HUDEP-2 (cell line): ENCODE results near the gene LDHD.
"Not testable (repeated sequence)": the region's sequence is repeated elsewhere in the genome, so short reads cannot be mapped to it uniquely, and the experiment has no call there.

ENCODE experiments used
- DNase-seq, 76 experiments: peaks; one replicate each; lab custom pipeline; 2025; ENCODE audit not compliant: unreplicated experiment in 76 of 76; lab: John Stamatoyannopoulos, UW

Gene LDHD

DNA sequence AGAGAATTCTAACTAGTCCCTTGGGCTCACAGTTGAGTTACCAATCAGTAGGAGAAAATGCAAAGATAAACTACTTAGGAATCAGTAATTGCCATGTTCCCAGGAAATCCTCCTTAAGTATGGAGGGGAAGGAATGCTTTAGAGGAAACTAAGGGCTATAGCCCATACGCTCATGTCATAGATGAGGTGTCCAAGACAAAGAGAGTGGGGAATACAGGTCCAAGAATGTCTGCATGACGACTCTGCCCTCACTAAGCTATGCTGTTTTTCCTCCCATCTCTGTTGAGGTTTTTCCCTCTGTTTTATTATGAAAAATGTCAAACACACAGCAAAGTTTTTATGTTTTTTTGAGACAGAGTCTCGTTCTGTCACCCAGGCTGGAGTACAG is 16.0 kb downstream of the LDHD start:
- no peak for DNase-seq

DNA sequence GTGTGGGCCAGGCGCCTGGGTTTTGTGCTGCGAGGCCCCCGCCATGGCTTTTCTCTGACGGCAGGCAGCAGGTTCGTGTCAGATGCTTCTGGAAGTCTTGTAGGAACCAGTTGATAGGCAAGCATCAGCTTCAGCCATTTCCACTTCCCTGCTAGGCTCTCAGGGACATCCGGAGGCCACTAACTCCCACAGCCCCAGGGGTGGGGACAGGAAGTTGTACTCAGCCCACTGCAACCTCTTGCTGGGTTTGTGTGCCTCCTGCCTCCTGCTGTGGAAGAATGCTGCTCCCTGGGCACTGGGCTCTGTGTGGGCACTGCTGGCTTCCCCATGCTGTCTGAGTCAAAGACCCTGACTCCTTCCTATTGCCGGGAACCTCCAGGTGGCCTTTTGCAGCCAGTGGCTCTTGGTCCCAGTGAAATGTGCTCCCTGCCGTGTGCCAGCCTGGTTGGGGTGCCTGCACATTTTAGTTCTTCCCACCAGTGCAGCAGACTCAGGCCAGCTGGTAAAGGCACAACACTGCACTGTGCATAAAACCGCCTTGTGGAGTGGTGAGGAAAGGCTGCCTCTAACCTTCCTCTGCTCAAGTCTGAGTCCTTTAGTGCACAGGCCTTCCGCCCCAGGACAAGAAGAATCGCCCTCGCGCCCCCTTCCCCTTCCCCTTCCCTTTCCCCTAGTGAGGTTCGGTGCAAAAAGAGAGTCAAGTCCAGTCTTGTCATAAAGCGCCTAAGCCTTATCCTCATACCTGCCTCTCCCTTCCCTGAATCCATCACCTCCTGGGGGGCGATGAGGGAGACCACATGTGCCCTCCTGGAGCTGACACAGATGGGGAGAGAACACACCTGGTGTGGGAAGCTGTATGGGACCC is 16.6 kb downstream of the LDHD start:
- peak in 1 of 76 experiments; percentile 15 for DNase-seq

DNA sequence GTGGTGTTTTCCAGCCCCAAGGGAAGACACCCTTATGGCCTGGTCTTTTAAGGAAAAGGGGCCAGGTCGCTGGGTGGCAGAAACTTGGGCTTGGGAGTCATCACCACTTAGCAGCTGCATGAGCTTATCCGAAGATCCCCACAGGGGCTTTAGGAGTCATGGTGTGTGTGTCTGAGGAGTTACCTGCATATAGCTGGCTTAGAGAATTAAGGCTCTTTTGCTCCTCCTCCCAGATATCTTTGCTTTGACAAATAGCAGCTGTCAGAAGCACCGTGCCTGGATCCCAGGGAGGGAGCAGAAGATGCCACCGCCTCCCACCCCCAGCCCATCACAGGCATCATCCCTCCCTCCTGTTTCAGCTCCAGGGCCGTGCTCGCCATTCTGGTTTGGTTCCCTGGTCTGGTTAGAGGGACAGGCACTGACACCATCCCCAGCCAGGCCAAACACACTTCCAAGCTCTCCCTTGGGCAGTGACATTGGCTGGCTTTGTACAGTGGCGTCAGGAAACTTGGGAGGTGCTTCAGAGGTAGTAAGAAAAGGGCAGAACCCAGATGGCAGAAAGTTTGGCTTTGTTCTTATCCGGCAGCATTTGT is 17.4 kb downstream of the LDHD start:
- peak in 1 of 76 experiments; percentile 7 for DNase-seq

DNA sequence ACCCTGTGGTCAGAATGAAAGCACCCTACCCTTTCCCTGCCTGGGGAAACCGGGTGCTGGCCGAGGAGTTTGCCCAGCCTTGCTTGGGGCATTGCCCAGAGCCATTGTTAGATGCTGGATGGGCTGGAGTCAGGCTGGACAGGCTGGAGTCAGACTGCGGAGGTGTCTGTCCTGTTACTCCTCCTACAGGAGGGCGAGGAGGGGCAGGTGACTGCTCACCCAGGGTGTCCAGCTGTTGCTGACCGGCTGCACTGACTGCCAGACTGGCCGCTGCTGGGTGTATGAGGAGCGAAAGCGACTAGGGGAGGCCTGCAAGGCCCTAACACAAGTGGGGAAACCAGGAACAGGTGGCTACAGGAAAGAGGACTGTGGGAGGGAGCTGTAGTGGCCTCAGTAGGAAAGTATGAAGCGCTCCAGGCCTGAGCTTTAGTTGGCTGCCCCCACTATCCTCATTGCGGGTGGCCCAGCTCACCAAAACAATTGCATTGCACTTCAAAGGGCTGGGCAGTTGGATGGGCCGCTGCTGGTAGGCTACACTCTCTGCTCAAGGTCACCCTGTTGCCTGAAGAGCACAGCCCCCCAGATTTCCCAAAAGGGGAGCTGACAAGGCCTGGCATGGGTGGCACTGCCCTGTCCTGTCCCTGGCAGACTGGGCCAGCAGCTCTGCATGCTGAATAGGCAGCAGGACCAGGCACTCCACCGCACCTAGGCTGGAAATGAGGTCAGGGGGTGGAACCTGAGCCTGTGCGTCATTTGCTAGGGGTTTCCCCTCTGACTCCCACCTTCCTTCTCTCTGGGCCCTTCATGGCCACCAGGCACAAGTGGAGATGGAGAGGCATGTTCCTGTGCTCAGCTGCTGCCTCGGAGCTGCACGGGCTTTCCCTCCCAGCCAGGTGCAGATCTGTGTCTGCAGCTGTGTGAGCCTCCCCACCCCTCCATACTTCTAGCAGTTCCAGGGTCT is 18.4 kb downstream of the LDHD start:
- no peak for DNase-seq

DNA sequence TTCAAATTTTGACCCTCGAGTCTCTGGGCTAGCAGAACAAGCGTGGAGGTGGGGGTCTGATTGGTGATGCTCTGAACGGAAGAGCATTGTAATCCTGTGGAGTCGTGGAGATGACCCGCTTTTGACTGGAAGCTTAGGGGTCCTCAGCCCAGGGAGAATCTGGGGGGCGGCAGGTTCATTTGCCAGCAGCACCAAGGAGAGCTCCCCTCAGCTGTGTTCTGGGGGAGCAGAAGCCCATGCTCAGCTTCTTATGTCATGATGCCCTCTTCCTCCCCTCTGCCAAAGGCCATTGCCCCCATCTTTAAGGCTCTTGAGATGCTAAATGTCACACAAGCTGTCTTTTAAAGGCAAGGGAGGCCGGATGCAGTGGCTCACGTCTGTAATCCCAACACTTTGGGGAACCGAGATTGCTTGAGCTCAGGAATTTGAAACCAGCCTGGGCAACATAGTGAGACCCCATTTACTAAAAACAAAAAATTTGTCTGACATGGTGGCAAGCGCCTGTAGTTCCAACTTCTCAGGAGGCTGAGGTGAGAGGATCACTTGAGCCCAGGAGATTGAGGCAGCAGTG is 19.3 kb downstream of the LDHD start:
- no peak for DNase-seq

DNA sequence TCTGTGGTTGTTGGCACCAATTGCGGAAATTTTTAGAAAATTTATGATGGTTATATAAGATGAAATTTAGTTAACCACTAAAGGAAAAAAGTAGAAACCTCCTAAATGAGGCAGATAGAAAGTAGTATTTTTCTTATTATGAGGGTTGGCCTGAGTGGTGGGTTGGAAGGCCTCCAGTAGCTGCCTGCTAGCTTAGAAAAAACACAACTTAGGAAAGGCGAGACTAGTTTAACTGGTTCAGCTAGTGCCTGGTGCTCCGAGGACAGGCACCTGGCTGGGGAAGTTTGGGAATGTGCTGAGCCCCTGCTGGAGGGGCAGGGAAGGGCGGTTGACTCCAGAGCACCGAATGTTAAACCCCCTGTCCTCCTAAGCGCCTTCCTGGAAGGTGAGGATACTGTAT is 19.9 kb downstream of the LDHD start:
- DNase-seq, result no peak

DNA sequence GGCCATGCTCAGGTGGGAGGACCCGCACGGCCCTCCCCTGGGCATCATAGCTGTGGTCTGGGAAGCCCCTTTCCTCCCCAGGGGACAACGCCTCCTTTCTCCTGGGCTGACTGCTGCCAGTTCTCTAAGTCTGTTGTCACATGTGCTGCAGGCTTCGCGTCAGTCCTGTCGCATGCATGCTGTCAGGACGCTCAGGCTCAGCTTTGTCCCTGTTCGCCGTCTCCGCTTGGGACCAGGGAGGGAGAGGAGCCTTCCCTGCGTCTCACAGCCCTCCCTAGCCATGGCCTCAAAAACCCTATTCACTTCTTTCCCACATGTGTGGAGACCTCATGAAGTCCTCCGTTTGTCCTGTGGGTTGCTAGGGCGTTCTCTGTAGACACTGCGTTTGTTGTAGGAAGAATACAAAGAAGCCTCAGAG is 21.4 kb downstream of the LDHD start:
- no peak for DNase-seq

DNA sequence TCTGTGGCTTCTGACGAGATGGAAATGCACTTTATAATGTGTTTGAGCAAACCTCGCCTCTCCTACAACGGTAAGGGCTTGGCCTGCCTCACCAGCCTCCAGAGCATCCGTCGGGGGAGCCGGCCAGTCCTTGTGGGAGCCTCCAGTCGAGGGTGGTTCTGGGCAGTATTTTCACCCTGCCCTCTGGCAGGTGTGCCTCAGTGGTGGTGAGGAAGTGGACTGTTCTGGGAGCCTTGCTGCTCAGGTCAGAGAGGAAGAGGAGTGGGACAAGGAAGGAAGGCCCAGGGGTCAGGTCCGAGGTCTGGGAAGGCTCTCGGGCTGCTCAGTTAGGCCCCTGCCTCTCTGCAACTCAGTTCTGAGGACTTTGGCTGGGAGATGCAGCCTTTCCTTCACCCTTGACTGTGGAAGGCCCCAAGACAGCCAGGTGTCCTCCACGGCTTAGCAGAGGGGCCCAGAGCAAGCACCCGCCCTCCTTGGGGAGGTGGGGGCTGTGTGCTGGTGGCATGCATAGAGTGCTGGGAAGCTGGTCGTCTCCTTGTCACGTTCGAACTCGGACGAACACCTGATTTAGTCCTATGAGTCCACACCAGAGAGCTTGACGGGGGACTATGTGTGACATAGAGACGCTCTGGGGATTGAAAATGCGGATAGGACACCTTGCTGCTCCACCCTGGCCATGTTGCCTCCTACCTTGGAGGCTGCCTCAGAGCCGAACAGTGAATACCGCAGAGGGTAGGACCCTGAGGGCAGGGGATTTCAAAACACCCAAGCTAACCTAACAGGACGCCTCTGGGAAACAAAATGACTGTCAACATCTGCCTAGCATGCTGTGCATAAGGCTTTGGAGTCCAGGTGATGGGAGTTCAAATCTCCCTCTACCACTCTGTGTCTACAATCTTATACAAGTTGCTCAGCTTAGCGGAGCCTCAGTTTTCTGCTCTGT is 22.7 kb downstream of the LDHD start:
- no peak for DNase-seq

DNA sequence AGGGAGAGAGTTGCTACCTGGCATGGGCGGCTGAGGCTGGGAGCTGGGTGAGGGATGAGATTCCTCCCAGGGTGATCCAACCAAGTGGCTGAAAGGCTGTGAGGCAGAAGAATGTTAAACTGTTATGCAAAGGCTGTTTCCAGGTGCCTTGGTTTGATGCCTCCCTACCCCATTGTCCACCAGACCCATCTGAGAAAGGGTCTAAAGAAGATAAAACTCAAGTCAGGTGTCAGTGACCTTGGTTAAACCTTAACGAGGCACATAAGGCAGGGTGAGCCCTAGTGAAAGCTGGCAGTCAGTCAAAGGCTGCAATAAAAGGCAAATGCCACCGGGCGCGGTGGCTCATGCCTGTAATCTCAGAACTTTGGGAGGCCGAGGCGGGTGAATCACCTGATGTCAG is 23.8 kb downstream of the LDHD start:
- peak in 11 of 76 experiments; percentile 9 to 40 (median 19) for DNase-seq

DNA sequence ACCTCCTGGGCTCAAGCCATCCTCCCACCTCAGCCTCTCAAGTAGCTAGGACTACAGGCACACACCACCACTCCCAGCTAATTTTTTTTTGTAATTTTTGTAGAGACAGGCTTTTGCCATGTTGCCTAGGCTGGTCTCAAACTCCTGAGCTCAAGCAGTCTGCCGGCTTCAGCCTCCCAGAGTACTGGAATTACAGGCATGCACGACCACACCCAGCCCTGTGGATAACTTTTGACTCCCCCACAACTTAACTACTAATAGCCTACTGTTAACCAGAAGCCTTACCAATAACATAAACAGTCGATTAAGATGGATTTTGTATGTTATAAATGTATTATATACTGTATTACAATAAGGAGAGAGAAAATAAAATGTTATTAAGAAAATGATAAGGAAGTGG is 25.0 kb downstream of the LDHD start:
- DNase-seq, result not testable (repeated sequence)

DNA sequence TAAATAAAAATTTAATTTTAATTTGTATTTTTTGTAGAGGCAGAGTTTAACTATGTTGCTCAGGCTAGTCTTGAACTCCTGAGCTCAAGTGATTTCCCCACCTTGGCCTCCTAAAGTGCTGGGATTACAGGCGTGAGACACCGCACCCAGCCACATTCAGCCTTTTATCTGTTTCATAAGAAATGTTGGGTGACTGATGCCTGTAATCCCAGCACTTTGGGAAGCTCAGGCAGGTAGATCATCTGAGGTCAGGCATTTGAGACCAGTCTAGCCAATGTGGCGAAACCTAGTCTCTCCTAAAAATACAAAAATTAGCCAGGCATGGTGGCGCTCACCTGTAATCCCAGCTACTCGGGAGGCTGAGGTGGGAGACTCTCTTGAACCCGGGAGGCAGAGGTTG is 25.7 kb downstream of the LDHD start:
- not testable (repeated sequence) for DNase-seq

DNA sequence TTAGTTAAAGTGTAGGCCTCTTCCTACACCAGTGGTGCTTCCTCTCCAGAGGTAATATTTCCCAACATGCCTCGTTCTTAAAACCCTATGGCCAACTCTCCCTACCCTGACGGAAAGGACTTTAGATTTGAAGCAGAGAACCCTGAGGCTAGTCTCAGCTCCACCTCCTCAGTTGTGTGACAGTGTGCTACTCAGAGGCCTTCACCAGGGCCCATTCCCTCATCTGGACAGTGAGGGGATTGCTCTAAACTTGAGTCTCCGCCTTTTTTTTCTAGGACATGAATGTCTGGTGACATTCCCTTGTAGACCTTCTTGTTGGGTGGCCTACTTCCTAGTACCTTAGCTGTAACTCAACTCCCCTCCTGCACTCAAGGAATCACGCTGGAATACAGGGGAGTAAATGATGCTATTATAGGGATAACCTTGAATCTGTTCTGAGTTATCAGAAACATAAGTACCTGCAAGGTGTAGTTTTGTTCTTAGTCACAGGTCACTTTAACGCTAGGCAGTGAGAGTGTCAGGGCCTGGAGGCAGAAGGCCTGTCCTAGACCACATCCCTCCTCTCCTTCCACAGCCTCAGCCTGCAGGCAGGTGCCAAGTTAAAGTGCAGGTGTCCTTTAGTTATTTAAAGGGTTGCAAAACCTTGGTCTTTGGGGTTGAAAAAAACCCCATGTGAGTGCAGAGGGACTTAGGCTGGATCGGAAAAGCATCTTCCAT is 26.9 kb downstream of the LDHD start:
- DNase-seq, result no peak

DNA sequence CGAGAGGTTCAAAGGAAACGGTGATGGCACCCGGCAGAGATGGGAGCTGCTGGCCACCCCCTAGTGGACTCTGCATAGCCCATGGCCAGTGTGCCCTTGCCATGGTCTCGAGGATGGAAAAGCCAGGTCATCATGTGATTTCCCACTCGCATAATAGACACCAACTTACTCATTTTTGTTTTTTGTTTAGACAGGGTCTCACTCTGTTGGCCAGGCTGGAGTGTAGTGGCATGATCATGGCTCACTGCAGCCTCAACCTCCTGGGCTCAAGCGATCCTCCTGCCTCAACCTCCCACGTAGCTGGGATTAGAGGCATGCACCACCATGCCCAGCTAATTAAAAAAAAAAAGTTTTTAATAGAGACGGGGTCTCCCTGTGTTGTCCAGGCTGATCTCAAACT is 27.6 kb downstream of the LDHD start:
- DNase-seq, result no peak

DNA sequence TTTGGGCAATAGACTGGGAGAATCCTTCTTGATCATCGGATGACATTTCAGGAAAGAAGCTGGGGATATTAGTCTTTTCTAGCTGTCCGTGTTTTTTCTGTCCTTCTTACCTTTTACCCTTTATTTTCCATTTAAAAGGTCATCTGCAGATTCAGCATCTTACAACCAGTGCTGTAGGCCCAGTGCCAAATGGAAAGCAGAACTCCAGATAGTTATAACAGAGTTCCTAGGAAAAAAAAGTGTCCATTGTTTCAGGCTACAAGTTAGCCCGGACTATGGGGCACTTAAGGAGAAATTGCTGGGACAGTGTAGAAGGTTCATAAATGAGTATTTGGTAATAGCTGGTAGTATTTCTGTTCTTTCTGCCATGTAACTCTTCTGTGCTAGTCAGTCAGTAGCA is 28.4 kb downstream of the LDHD start:
- DNase-seq, result no peak

DNA sequence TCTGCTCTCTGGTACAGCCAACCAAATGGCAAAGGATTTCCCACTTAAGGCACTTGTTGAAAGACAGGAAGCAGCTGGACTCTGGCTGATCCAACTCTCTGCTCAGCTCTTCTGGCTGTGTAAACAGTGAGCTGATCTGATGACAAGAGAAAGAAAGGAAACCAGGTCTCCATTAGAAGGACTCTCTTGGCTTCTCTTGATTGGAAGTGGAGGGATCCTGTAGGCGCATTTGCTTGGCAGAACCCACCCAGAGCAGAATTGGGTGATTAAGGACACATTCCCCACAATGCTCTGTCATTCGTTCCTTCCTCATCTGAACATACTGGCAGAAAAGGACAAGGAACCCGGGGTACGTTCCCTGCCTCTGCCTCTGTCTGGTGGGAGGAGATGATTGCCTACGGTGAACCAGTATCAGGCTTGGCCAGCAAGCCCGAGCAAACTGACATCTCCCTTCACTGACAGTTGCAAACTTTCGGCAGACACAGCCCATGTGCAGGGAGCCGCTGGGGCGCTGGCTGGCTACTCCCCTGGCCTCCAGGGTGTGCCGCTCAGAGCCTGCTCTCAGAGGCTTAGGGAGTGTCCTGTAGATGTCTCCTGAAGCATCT is 29.1 kb downstream of the LDHD start:
- DNase-seq, result peak in 73 of 76 experiments; percentile 30 to 89 (median 77)

DNA sequence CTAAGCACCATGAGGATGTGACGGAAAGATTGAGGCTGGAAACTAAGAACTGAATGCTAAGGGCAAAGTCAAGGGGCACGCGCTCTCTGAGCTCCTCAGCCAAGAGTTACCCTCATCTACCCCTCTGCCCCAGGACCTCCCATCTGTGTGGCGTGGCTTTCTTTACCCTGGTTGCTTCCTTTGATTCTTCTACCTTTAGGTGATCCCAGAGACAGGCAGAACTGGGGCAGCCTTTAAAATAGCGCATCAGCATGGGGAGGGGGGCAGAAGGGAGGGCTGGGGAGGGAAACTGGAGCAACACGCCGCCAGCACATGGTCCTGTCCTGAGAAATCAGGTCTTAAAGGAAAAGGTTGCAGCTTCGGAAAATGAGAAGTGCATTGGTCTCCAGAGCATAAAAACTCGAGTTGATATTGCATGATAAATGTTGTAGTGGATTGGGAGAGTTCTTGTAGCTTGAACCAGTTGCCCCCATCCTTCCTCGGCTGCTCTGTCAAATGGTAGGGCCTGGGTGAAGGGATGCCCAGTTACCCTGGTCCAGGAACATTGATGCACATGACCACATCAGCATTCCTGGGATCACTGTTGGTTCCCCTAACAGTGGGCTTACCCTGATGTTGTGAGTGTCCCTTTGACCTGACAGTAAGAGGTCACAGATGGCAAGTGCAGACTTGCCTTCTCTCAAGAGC is 29.7 kb downstream of the LDHD start:
- DNase-seq, result no peak

DNA sequence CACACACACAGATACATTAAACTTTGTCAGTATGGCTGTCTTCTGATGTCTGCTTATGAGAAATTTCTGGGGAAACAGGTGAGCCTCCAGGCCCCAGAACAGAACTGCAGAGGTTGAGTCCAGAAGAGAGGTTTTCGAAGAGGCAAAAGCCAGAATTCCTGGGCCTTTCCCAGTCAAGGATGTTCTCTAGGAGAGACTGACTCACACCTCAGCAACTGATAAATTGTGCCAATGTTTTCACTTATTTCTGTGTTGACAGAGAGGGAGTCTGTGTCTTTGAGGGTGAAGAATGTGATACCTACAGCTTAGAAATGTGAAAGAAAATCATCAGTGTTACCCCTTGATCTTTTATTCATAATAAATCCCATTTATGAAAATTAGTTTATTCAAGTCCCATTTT is 30.3 kb downstream of the LDHD start:
- no peak for DNase-seq

DNA sequence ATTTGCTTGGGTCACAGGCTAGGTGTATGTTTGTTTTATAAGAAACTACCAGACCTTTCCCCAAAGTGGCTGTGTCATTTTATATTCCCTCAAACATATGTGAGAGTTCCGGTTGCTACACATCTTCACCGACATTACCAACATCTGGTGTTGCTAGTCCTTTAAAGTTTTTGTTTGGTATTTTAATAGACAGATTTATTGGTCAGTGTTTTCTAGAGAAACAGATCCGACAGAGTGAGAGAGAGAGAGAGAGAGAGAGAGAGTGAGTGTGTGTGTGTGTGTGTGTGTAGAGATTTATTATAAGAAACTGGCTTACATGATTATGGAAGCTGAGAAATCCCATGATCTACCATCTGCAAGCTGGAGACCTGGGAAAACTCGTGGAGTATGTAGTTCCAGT is 31.0 kb downstream of the LDHD start:
- no peak for DNase-seq
